Measurements from ENCODE around the gene ETNK2. TPM values are rescaled to one million over a fixed set of nuclear protein-coding genes. Genes with fewer than 3 reads are reported as not detected.
"Not testable (repeated sequence)": the region's sequence is repeated elsewhere in the genome, so short reads cannot be mapped to it uniquely, and the experiment has no call there.

ETNK2 gene
- total RNA-seq, 1 donor from 2014 or later, result 4.5 TPM

- DNase-seq (no peak), ATAC-seq (no peak)
- Histone ChIP-seq H3K27me3 (ENCODE audit: low read depth) (no peaks in the 10 kb centered on the region), H3K36me3 (no peaks in the 10 kb centered on the region), H3K4me1 (peaks cover 86% of the 10 kb centered on the region), H3K9me3 (no peaks in the 10 kb centered on the region), H3K4me3 (no peak overlapping the region), H3K27ac (peak overlapping the region; percentile 86)
- TF ChIP-seq CTCF (IDR thresholded peaks at IDR 0.05), result no peak
- intact Hi-C loops (cut with DNase I), result no loop called here
These were observed 46.7 kb downstream of the ETNK2 start for GRCh38 chr1:204105131-204105515.

DNA sequence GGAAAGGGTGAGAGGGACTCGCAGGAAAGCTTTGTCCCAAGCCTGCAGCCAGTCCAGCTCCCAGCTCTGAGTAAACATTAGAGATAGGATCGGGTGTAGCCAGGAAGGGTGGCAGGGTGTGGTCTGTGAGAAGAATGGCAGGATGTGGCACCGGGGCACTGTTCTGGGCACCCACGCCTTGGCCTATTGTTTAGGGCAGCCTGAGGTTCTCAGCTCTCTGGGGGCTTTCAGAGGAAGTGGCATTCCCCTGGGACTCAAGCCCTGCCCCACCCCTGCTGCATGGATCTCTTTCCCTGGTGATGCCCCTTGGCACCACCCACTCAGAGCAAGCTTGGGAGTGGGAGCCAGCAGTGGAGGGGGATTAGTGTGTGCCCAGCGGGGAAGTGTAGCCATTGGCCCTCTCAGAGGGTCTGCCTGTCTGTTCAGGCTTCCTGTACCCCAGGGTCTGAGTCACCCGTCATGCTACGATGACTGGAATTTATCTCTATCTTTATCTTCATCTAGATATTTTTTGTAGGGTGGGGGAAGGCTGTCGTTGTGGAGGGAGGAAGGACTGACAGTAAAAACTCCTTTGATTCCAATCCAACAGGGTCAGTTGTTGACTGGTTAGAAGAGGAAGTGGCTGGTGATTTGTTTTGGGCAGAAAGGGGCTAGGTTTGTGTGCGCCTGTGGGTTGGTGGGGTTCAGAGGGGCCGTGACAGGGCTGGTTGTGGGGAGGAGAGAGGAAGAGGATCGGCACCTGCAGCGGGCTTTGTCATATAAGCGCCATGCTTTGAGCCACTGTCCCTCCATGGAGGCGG is 47.3 kb downstream of the ETNK2 start:
- Histone ChIP-seq H3K4me3 (no peak overlapping the region), H3K36me3 (no peaks in the 10 kb centered on the region), H3K4me1 (peaks cover 85% of the 10 kb centered on the region), H3K27ac (peak overlapping the region; percentile 86), H3K9me3 (no peaks in the 10 kb centered on the region), H3K27me3 (ENCODE audit: low read depth) (no peaks in the 10 kb centered on the region)
- ATAC-seq (peak; percentile 58 to 62), DNase-seq (no peak)
- intact Hi-C loops (cut with DNase I), result no loop called here
- no peak for TF ChIP-seq CTCF (IDR thresholded peaks at IDR 0.05)

- H3K27me3 ChIP-seq (ENCODE audit: low read depth), result no peaks in the 10 kb centered on the region
- peak overlapping the region; percentile 86 for H3K27ac ChIP-seq
- intact Hi-C loops (cut with DNase I), result no loop called here
- H3K36me3 ChIP-seq, result no peaks in the 10 kb centered on the region
- no peak for TF ChIP-seq CTCF (IDR thresholded peaks at IDR 0.05)
- no peak for DNase-seq
- no peak overlapping the region for H3K4me3 ChIP-seq
- peaks cover 81% of the 10 kb centered on the region for H3K4me1 ChIP-seq
- no peaks in the 10 kb centered on the region for H3K9me3 ChIP-seq
- no peak for ATAC-seq
These were observed 48.5 kb downstream of the ETNK2 start for GRCh38 chr1:204103431-204103741.

- no peak for TF ChIP-seq CTCF (IDR thresholded peaks at IDR 0.05)
- H3K4me1 ChIP-seq, result peaks cover 77% of the 10 kb centered on the region
- H3K9me3 ChIP-seq, result no peaks in the 10 kb centered on the region
- DNase-seq (no peak), ATAC-seq (no peak)
- no peak overlapping the region for H3K4me3 ChIP-seq
- H3K36me3 ChIP-seq, result no peaks in the 10 kb centered on the region
- no peaks in the 10 kb centered on the region for H3K27me3 ChIP-seq (ENCODE audit: low read depth)
- intact Hi-C loops (cut with DNase I), result no loop called here
- peak overlapping the region; percentile 86 for H3K27ac ChIP-seq
These were observed 49.0 kb downstream of the ETNK2 start for GRCh38 chr1:204102739-204103430.

DNA sequence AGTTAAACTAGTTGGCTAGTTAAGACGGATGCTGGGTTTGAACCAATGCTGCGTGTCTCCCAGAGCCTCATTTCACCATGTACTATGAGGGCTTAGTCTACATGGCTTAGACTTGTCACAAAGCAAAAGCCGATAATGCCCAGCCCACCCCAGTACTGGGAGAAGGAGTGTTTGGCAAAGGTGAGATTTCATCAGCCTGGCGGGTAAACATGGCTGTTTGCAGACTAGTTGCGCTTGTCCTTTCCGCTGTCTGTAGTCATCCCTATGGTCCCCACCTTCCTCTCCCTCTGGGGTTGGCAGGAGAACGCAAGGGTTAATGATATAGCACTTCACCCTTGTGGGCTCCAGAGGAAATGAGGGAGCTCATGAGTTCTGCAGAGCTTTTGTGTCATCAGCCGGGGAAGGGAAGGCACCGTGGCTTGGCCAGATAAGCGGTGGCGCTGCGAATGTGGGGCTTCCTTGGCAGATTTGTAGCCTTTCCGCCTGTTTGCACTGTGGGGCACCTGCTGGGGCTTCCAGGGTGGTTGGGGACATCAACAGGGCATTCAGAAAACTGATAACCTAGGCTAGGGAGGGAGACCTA is 49.7 kb downstream of the ETNK2 start:
- no peaks in the 10 kb centered on the region for H3K27me3 ChIP-seq (ENCODE audit: low read depth)
- TF ChIP-seq CTCF (IDR thresholded peaks at IDR 0.05), result no peak
- DNase-seq (no peak), ATAC-seq (no peak)
- H3K36me3 ChIP-seq, result no peaks in the 10 kb centered on the region
- no peak overlapping the region for H3K4me3 ChIP-seq
- intact Hi-C loops (cut with DNase I), result no loop called here
- peaks cover 69% of the 10 kb centered on the region for H3K4me1 ChIP-seq
- H3K27ac ChIP-seq, result peak overlapping the region; percentile 86
- H3K9me3 ChIP-seq, result no peaks in the 10 kb centered on the region

DNA sequence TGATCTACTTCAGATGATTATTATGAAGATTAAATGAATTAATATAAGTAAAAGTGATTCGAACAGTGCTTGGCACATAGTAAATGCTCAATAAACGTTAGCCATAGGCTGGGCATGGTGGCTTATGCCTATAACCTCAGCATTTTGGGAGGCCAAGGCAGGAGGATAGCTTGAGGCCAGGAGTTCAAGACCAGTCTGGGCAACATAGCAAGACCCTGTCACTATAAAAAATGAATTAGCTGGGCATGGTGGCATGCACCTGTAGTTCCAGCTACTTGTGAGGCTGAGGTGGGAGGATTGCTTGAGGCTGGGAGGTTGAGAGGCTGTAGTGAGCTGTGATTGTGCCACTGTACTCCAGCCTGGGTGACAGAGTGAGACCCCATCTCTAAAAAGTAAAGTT is 52.1 kb downstream of the ETNK2 start:
- DNase-seq; H3K9me3 ChIP-seq; H3K4me3 ChIP-seq; ATAC-seq; H3K36me3 ChIP-seq; H3K27me3 ChIP-seq (ENCODE audit: low read depth); intact Hi-C loops (cut with DNase I); H3K27ac ChIP-seq: not testable (repeated sequence)
- H3K4me1 ChIP-seq, result peaks cover 70% of the 10 kb centered on the region

Measured in lower lobe of right lung (tissue), 2 donors.